ELF-1 (cell line): Measurements from ENCODE around the gene PSEN2.
"Not testable (repeated sequence)": the region's sequence is repeated elsewhere in the genome, so short reads cannot be mapped to it uniquely, and the experiment has no call there.

Source experiments
- DNase-seq: peaks from one replicate; pipeline ENCODE4 v3.0.0-alpha.2; 2016; ENCODE audit warnings: low read depth, low spot score

Gene PSEN2

DNA sequence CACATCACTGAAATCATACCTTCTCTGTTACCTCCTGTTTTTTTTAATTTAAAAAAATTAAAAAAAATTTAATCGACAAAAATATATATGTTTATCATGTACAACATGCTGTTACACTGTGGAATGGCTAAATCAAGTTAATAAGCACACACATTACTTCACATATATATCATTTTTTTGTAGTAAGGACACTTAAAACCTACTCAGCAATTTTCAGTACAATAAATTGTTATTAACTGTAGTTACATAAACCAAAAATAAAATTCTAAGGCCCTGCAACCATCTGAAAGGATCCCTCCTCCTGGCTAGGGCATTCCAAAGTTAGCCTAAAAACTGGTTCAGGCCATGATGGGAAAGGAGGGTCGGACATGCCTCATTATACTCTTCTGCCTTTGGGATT lies 46.1 kb downstream of the PSEN2 start:
- DNase-seq: no peak

- DNase-seq: no peak
These were observed 49.2 kb downstream of the PSEN2 start for GRCh38 chr1:226919587-226919986.

DNA sequence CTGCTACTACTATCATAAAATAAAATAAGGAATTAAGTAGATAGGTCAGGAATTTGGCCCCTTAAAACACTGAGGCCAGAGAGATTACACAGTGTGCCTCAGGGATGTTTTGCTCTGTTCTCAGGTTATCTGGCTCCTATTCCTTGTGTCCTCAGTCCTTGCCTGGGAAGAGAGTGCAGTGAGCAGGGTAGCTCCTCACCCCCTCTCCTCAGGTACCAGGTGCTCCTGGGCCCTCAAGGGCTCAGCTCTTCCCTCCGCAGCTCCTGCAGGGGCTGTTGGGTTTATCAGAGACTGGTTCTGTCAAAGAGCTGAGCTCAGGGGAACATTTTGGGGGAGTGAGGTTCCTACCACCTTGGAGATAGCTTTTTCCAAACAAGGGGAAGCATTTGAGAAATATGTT lies 49.6 kb downstream of the PSEN2 start:
- no peak for DNase-seq

DNA sequence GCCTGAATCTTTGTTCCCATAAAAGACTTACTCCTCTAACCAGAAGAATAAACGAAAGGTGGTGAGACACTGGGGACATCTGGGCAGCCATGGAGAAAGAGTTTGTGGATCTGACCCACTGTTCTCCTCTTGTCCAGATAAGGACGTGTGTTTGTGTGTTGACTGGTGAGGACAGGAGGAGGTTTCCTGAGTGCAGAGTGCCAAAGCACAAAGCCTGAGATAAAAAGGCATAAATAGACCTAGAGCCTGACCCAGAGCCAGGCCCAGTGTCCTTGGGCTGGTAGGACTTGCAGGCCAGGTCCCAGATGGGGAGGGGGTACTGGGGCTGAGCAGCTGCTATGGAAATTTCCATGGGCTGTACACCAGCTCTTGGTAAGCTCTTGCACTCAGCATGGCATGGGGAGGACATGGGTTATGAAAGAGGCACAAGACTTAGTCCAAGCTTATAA lies 50.1 kb downstream of the PSEN2 start:
- DNase-seq: no peak

DNA sequence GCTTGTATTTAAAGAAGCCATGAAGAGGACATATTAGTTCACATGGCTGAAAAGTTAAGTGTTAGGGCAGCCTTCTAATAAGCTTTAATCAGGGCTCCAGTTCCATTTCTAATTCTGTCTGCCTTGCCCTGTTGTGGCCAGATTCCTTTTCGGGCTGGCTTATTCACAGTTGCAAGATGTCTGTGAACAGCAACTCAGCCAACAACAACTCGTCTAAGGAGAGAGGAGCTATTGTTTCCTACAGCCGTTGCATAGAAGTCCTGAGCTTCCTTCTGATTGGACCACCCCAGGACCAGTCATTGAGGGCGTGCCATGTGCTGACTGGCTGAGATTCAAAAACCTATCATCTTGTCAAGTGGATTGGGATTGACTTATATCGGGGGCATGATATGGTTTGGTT lies 51.1 kb downstream of the PSEN2 start:
- no peak for DNase-seq

DNA sequence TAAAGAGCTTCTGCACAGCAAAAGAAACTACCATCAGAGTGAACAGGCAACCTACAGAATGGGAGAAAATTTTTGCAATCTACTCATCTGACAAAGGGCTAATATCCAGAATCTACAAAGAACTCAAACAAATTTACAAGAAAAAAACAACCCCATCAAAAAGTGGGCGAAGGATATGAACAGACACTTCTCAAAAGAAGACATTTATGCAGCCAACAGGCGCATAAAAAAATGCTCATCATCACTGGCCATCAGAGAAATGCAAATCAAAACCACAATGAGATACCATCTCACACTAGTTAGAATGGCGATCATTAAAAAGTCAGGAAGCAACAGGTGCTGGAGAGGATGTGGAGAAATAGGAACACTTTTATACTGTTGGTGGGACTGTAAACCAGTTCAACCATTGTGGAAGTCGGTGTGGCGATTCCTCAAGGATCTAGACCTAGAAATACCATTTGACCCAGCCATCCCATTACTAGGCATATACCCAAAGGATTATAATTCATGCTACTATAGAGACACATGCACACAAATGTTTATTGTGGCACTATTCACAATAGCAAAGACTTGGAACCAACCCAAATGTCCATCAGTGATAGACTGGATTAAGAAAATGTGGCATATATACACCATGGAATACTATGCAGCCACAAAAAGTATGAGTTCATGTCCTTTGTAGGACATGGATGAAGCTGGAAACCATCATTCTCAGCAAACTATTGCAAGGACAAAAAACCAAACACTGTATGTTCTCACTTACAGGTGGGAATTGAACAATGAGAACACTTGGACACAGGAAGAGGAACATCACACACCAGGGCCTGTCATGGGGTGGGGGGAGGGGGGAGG lies 59.1 kb downstream of the PSEN2 start:
- not testable (repeated sequence) for DNase-seq

DNA sequence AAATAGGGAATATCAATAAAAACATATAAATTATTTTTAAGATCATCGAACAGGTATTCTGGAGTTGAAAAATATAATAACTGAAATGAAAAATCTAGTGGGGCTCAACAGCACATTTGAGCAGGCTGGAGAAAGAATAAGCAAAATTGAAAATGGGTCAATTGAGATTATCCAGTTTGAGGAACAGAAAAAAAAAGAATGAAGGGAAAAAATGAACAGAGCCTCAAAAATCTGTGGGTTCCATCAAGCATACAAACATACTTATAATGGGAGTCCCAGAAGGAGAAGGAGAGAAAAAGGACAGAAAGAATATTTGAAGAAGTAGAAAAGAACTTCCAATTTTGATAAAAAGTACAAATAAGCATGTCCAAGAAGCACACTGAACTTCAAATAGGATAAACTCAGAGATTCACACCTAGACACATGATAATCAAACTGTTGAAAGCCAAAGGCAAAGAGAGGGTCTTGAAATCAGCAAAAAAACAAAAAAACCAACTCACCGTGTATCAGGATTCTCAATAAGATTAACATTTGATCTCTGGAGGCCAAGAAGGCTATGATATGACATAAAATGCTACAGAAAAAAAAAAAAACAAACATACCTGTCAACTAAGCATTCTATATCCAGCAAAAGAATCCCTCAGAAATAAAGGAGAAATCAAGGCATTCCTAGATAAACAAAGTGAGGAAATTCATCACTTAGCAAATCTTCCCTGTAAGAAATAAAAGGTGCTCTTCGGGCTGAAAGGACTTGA lies 64.2 kb downstream of the PSEN2 start:
- no peak for DNase-seq

DNA sequence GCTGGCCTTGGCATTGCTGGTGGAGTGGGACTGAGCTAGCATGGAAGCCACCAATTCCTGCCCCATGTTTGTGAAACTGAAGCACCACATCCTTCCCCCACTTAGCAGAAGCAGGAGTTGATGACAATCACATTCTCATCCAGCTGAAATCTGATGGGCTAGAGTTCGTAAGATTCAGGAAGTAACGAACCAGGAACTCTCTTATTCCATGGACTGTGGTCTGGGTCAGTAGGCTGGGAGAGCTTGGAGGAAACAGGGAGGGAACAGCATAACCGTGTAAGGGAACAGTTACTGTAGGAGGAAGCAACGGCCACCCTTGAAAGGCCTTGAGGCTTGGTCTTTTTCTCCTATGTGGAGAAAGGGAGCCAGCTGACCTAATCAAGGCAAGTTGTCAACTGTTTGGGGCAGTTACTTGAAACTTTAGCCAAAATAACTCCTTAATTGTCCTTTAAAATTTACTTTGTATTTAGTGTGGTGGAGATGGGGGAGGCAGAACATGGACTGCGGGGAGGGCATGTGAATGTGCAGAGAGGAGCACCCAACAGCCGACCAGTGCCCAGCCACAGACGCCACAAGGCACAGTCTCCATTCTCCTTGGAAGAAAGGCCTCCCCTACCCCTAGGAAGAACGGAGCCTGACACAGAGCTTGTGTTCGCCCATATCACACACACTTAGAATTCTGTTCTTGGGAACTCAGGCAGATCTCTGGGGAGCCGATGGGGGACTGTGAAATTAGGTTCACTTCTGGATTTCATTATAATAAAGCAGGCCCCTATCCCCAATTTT lies 67.7 kb downstream of the PSEN2 start:
- no peak for DNase-seq

DNA sequence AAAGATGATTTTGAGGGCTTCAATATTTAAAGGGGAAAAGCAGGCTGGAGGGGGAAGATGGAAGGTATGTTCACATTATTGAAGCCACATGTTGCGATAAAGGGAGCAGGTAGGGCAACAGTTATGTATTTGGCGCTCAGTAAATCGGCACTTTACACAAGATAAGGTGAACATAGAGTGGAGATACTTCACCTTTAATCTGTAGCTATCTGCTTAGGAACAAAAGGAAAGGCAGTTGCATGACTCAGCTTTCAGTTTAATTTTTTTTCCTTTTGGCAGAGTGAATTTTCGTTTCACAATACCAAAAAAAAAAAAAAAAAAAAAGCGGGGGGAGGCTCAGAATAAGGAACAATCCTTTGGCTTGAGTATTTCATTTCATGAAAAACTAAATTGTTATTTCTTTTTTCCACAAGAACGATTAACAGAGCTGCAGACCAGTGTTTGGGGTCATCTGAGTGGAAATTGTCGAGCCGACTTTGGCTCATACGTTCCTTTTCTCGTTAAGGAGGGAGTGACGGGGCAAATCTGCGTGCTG lies 68.6 kb downstream of the PSEN2 start:
- DNase-seq: no peak

- DNase-seq: no peak
These were observed 69.1 kb downstream of the PSEN2 start for GRCh38 chr1:226939438-226940028.

DNA sequence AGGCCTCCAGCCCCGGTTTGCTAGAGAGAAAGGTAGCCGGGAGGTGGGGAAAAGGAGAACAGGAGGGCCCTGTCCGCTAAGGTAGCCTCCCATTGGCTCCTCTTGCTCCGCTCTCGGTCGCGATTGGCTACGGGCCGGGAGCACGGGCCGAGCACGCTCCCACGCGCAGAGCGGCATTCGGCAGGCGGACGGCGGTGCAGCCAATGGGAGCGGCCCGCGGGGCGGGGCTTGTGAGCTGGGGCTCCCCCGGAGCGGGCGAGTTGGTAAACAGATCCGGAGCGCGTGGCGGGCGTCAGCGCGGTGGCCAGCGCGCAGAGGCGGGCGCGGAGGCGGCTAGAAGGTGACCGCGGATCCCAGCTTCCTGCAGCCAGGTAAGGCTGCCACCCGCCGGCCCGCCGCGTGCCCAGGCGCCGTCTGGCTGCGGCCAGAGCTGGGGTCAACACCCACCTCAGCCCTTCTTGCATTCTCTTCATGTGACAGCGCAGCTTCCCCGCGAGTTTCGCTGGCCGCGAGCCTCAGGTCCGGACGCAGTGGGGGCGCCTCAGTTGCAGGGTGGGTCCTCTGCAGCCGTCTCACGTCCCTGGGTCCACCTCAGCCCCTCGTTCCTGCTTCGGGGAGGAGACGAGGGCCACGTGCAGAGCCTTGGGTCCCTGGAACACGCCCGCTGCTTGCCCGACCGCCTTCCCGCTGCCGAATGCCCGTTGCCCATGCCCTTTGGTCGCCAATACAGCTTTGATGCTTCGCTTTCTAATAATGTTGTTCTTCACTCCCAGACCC lies 69.8 kb downstream of the PSEN2 start, which contains the start of gene COQ8A:
Gene COQ8A, plus strand, starts transcription at position 266 of the 777 bp plus-strand sequence. CDS start 21,092 bp downstream, outside the sequence.
- DNase-seq: peak; percentile 100

- DNase-seq: no peak
These were observed 70.3 kb downstream of the PSEN2 start for GRCh38 chr1:226940806-226941067.

DNA sequence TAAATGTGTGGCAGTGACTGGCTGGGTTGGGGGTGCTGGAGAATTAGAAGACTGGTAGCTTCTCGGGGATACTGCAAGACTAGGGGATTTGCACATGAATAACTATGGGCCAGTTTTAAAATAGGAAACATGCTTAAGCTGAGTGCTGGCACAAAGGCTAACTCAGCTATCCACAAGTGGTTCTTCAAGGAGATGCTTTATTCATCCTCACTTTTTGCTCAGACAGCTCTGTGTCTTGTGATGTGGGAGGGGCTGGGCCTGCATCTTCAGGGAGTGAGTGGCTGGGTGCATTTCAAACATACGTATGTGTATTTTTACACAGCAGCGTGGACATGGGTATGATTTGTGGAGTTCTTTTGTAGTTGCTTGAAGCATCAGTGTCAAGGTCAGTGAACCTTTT lies 72.0 kb downstream of the PSEN2 start:
- DNase-seq: no peak

DNA sequence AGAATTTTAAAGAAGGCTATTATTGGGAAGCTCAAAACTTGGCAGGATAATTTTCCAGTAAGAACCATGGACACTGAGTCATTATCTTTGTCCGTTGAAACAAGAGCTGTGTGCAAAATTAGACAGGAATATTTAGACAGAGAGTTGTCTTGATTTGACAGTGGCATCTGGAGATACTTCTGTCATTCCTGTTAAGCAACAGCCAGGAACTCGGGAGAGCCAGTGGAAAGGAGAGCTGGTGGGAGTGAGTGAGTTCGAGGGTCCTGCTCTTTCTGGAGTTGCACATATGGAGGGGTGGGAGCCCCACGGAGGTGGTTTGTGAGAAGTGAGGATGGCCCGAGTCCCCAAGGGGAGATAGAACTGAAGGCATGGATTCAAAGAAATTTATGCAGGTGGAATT lies 72.7 kb downstream of the PSEN2 start:
- no peak for DNase-seq

DNA sequence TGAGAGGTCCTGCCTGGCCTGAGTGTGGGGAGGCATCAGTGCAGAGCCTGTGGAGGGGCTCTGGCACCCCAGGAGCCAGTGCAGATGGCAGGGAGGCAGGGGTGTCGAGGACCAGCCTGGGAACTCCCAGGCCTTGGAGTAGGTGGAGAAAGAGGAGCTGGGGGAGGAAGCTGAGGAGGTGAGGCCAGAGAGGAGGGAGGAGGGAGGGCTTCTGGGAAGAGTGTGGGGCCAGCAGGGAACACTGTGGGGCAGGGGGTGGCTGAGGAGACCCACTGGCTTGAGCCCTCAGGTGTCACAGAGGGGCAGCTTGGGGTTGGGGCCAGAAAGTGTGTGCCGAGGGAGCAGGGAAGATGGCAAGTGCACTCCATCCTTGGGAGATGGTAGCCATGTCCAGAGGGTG lies 73.5 kb downstream of the PSEN2 start:
- no peak for DNase-seq

GRCh38 chr1:226945106-226945857 lies 74.9 kb downstream of the PSEN2 start:
- peak; percentile 51 for DNase-seq
